Epithelial cell of esophagus (primary cell): ENCODE data around the gene TLX3.
A peak's percentile ranks its signal among the peaks of the same experiment; 100 is the strongest.

Experiments
- DNase-seq: peaks from one replicate; pipeline ENCODE4 v3.0.0; 2010; ENCODE audit warnings: low read depth
- H3K4me3 ChIP-seq: 2 replicates; pipeline ENCODE4 v1.5.1; 2011; ENCODE audit warnings: mild to moderate bottlenecking, low read length, control low read depth
- TF ChIP-seq, protein P1 (sequence below): IDR thresholded peaks from 2 replicates; pipeline ENCODE4 v1.5.1; 2011; ENCODE audit warnings: low read depth, mild to moderate bottlenecking, low read length, control low read depth, inconsistent platforms; ENCODE audit not compliant: insufficient read depth; ENCODE audit errors: missing control alignments

Gene TLX3

DNA sequence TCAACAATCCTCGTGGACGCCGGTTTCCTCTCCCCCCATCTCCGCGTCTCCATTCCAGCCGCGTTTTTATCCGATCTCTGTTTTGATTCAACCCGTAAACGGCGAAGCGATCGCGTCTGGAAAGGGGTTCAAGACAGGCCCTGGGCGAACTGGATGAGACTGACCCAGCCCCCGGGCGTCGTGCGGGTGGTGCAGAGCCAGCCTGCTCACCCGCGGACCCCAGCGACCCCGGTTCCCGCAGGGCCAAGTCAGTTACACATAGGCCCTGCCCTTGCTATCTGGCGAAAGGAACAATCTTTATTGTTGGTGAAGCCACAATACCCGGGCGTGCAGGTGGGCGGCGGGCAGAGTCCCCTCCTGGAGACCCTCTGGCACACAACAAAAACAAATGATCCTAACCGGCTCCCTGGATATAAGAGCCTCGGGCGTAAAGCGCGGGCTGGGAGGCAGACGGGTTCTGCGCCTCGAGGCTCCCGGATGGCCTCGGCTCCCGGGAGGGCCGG is 1.8 kb downstream of the TLX3 start:
- TF ChIP-seq, protein P1, sequence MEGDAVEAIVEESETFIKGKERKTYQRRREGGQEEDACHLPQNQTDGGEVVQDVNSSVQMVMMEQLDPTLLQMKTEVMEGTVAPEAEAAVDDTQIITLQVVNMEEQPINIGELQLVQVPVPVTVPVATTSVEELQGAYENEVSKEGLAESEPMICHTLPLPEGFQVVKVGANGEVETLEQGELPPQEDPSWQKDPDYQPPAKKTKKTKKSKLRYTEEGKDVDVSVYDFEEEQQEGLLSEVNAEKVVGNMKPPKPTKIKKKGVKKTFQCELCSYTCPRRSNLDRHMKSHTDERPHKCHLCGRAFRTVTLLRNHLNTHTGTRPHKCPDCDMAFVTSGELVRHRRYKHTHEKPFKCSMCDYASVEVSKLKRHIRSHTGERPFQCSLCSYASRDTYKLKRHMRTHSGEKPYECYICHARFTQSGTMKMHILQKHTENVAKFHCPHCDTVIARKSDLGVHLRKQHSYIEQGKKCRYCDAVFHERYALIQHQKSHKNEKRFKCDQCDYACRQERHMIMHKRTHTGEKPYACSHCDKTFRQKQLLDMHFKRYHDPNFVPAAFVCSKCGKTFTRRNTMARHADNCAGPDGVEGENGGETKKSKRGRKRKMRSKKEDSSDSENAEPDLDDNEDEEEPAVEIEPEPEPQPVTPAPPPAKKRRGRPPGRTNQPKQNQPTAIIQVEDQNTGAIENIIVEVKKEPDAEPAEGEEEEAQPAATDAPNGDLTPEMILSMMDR, result no peak
- DNase-seq, result no peak
- no peak overlapping the region for H3K4me3 ChIP-seq

DNA sequence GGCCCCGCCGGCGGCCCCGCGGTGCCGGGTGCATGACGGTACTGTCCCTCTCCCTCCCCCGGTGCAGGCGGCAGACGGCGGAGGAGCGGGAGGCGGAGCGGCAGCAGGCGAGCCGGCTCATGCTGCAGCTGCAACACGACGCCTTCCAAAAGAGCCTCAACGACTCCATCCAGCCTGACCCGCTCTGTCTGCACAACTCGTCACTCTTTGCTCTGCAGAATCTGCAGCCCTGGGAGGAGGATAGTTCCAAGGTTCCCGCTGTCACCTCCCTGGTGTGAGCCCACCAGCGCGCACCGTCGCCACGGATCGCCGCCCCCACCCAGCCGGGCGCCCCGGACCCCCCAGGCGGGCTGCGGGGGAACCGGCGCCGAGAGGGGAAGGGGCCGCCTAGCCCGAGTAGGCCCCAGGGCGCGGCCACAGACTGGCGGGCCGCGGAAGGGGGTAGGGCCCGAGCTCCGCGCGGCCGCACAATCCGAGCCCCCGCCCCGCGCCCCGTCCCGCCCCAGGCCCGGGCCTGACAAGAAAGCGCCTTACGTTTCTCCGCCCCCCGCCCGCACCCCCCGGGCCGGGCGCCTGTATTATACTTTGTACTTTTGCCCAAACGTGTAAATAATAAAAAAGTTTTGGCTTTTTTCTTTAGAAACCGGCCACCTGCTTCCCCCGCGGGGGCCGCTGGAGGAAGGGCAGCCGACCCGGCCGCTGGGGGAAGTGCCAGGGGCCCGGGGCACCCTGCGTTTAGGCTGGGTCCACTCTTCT is 2.5 kb downstream of the TLX3 start:
- DNase-seq, result peak; percentile 56
- no peak overlapping the region for H3K4me3 ChIP-seq
- TF ChIP-seq, protein P1, result no peak

DNA sequence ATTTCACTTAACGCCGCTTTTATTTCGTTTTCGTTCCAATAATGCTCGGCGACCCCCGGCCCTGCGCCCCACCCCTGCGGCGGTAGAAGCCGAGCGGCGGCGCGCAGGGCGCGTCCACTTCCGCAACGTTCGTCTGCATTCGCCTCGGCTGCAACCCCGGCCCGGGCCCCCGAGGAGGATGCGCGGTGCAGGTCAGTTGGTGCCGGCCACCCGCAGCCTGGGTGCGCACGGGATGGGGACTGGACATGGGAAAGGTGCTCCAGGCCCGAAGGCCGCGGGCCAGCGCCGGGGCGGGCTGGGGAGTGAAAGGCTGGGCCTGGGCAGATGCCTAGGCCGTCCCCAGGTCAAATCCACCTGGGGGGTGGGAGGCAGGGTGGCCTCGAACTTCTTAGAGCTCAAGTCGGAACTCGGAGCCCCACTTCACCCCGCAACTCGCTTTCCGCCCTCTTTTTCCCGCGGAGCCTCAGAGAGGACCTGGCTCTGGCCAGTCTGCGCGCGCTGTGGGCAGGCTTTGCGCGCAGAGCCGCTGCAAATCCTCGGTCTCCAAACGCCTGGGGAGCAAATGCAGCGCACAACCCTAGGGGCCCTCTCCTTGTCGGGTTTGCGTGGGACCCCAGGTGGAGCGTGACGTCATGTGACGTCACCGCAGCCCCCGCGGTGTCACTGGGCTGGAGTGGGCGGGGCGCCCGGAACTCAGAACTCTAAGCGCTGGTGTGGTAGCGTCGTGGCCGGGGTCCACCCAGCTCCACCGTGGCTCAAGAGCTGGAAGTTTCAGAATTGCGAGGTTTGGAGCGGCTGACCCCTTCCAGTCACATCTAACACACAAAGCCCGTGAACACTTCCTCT is 3.3 kb downstream of the TLX3 start:
- TF ChIP-seq, protein P1, result no peak
- H3K4me3 ChIP-seq, result no peak overlapping the region
- DNase-seq, result no peak

DNA sequence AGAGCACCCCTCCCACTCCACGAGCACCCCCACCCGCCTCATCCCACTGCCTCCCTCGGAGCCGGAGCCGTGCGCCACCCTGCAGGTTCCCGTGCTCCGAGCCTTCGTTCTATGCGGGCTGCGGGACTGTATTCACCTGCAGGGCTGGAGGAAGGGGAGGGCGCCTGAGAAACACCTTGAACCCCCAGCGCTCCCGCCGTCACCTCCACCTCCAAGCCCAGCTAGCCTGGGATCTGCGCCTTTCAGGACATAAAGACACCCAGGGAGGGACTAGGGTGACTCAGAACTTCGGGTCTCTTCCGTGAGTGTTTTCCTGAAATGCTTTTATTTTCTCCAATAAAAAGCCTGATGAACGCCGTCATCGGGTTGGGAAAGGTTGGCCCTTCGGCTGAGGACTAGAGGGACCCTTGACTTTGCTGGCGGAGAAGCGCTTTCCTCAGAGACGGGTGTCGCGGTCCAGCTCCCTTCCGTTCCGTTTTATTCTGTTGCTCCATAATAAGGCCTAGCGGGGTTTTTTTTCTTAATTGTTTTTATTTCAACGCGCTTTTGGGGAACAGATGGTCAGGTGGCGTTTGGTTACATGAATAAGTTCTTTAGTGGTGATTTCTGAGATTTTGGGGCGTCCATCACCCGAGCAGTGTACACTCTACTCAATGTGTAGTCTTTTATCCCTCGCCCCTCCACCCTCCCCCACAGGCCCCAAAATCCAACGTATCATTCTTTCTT is 4.6 kb downstream of the TLX3 start:
- TF ChIP-seq, protein P1, result no peak
- DNase-seq, result no peak
- H3K4me3 ChIP-seq, result no peak overlapping the region

DNA sequence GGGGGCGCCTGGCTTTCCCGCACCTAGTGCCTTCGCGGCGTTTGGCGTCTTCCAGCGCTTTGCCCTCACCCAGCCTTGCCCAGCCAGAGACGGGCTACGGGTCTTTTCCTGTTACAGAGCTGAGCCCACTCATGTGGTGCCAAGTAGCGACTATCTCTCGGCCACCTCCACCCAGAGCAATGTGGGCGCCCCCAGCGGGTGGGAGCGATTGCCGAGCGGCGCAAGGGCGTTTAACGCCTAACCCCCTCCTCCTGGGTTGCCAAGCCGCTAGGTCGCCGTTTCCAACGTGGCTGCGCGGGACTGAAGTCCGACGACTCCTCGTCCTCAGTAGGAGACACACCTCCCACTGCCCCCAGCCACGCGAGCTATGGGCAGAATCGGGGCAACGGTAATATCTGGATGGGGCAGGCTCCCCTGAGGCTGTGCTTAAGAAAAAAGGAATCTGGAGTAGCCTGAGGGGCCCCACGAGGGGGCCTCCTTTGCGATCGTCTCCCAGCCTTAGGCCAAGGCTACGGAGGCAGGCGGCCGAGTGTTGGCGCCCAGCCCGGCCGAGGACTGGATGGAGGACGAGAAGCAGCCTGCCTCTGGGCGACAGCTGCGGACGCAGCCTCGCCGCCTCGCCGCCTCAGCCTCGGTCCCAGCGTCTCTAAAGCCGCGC is 5.8 kb downstream of the TLX3 start:
- TF ChIP-seq, protein P1, result no peak
- DNase-seq, result no peak
- H3K4me3 ChIP-seq, result no peak overlapping the region

DNA sequence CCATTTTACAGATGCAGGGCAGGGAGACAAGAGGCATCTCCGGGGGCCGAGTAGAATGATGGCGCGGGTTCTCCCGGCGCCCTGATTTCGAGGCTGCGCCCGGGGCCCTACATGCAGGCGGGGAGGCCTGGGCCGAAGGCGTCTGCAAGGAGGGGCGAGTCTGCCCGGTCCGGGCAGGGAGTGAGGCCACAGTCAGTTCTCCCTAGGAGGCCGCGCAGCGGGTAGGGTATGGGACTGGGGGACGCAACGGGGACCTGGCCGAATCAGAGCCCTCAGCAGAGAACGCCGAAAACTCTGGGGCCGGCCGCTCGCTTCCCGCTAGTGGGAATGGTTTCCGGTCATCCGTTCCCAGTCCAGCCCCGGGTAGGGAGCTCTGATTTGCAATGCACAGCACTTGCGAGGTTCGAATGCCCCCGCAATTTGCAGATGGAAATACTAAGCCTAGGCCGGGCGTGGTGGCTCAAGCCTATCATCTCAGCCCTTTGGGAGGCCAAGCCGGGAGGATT is 6.4 kb downstream of the TLX3 start:
- TF ChIP-seq, protein P1, result no peak
- no peak overlapping the region for H3K4me3 ChIP-seq
- no peak for DNase-seq
